HG02678 (cell line): ENCODE results near the gene POLA2.
"Not testable (repeated sequence)": the region's sequence is repeated elsewhere in the genome, so short reads cannot be mapped to it uniquely, and the experiment has no call there.

Source experiments
- ATAC-seq: cut with Tn5 transposase; IDR thresholded peaks from one replicate; pipeline ENCODE4 v1.9.1; 2021; ENCODE audit warnings: mild to moderate bottlenecking, moderate library complexity; ENCODE audit not compliant: unreplicated experiment

Gene POLA2, protein sequence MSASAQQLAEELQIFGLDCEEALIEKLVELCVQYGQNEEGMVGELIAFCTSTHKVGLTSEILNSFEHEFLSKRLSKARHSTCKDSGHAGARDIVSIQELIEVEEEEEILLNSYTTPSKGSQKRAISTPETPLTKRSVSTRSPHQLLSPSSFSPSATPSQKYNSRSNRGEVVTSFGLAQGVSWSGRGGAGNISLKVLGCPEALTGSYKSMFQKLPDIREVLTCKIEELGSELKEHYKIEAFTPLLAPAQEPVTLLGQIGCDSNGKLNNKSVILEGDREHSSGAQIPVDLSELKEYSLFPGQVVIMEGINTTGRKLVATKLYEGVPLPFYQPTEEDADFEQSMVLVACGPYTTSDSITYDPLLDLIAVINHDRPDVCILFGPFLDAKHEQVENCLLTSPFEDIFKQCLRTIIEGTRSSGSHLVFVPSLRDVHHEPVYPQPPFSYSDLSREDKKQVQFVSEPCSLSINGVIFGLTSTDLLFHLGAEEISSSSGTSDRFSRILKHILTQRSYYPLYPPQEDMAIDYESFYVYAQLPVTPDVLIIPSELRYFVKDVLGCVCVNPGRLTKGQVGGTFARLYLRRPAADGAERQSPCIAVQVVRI

DNA sequence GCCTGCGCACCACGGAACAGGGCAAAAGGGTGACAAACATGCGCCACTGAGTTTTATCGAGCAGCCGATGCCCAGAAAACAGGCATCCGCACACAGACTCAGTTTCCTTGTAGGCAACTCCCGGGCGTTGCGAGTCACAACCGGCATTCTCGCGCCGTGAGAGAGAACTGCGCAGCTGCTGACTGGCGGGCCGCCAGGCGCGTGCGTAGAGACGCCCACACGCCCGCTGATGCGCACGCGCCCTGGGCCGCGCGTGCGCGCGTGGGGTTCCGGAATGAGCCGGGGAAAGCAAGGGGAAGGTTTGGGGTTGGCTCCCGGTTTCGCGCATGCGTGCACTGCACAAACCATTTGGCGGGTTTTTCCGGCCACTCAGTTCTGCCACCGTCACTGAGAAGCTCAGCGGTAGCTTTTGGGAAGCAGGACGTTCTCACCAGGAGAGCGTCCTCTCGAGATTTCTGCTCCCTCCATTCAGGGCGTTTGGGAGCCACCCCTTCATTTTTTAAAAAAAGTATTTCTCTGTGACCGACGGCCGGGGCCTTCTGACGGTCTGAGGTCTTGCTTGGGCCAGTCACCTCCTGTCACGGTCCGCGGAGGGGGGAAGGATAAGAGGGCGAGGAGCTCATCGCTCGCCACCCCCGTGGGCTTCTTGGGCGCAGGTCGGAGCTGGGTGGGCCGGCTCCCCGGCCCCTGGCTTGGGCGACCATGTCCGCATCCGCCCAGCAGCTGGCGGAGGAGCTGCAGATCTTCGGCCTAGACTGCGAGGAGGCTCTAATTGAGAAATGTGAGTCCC is at the start of gene POLA2:
TSS of gene POLA2 (plus strand) at position 372 of the 790 bp plus-strand sequence. CDS start at position 703, 331 bp downstream.
- peak; percentile 82 for ATAC-seq

DNA sequence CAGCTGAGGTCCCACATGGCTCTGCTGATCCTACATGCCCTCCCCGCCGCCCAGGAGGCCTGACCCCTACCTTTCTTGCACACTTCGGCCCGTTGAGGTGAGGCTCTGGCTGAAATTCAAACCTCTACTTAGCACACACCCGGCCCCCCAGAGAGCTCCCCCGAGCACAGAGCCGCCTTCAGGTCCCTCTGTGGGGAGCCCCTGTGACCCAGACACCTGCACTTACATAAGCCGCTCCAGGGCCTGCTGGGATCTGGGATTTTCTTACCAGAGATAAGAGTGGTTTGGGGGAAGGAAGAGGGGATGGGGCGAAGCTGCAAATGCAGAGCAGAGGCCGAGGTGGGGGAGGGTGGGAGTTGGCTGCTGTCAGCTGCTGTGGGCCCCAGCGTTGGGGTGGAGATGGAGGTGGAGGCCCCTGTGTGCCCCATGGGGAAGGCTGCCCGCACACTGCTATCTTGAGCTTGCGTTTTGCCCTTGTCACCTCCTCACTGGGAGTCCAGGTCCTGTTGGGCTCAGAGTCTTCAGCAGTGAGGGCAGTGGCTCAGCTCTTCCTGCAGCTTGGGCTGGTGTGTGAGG is 49.4 kb upstream of the POLA2 start:
- ATAC-seq, result no peak

DNA sequence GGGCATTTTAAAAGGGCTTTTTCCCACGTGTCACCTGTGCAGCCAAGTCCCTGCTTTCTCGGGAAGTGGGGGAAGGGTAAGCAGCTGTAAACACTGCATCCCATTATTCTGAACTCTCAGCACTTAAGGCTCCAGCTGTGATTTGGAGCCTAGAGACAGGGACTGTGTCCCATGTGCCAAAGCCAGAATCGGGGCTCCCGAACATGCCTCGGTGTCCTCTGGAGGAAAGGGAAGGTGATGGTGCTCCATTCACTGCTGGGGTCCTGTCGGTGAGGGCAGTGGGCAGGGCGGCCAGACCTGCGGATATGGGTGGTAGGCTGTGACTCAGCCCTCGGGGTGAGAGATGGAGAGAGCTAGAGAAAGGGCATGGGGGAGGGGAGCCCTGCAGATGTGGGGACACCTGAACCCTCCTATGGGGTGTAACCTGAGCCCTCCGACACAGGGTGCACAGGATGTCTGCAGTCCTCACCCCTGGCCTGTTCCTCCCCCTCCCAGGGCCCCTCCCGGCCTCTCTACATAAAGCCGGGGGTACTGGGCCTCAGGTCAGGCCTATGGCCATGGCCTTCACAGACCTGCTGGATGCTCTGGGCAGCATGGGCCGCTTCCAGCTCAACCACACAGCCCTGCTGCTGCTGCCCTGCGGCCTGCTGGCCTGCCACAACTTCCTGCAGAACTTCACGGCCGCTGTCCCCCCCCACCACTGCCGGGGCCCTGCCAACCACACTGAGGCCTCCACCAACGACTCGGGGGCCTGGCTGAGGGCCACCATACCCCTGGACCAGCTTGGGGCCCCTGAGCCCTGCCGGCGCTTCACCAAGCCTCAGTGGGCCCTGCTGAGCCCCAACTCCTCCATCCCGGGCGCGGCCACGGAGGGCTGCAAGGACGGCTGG is 48.2 kb upstream of the POLA2 start:
- ATAC-seq, result no peak

DNA sequence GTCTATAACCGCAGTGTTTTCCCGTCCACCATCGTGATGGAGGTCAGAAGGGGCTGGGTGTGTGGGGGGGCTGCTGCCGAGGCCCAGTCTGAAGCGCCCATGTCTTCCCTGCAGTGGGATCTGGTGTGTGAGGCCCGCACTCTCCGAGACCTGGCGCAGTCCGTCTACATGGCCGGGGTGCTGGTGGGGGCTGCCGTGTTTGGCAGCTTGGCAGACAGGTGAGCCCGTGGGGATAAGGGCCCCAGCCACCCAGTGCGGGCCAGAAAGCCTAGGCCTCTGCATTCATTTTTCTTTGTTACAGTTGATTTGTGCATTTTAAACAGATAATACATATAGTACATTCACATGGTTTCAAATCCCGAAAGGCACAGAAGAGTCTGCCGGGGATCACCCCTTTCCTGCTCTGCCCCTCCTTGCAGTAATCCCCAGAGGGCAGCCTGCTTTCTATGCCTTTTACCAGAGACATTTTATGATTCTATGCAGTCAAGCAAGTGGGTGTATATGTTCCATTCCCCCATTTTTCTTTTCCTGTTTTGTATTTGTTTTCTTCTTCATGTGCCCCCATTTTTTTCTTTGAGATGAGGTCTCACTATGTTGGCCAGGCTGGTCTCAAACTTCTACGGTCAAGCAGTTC is 47.4 kb upstream of the POLA2 start:
- no peak for ATAC-seq

DNA sequence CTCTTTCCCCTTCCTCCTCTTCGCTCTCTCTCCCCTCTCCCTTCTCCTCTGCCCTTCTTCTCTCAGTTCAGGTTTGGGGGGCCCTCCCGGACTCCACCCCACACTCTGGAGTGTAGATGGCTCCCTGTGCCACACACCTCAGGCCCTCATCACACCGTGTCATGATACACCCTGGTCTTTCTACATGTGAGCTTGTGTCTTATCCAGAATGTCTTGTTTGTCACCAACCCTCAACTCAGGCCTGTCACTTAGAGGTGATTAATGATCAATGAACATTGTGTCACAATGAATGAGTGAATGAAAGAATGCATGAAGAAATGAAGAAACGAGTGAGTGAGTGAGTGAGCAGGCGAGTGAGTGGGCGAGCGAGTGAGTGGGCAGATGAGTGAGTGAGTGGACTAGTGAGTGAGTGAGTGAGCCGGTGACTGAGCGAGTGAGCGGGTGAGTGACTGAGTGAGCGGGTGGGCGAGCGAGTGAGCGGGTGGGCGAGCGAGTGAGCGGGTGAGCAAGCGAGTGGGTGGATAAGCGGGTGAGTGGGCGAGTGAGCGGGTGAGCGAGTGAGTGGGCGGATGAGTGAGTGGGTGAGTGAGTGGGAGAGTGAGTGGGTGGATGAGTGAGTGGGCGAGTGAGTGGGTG is 46.2 kb upstream of the POLA2 start:
- ATAC-seq, result no peak

DNA sequence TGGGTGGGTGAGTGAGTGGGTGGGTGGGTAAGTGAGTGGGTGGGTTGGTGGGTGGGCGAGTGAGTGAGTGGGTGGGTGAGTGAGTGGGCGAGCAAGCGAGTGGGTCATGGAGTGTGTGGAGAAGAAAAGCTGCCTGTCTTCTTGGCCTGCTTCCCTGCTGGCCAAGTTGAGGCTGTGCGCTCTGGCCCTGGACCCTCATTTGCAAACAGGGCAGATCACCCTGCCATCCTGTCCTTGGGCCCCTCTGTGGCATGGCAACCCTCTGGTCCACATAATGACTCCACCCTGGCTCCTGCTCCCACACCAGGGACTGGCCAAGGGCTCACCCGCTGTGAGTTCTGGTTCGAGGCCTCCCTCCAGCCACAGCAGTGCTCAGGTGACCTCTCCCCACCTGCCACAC is 44.9 kb upstream of the POLA2 start:
- ATAC-seq, result no peak

DNA sequence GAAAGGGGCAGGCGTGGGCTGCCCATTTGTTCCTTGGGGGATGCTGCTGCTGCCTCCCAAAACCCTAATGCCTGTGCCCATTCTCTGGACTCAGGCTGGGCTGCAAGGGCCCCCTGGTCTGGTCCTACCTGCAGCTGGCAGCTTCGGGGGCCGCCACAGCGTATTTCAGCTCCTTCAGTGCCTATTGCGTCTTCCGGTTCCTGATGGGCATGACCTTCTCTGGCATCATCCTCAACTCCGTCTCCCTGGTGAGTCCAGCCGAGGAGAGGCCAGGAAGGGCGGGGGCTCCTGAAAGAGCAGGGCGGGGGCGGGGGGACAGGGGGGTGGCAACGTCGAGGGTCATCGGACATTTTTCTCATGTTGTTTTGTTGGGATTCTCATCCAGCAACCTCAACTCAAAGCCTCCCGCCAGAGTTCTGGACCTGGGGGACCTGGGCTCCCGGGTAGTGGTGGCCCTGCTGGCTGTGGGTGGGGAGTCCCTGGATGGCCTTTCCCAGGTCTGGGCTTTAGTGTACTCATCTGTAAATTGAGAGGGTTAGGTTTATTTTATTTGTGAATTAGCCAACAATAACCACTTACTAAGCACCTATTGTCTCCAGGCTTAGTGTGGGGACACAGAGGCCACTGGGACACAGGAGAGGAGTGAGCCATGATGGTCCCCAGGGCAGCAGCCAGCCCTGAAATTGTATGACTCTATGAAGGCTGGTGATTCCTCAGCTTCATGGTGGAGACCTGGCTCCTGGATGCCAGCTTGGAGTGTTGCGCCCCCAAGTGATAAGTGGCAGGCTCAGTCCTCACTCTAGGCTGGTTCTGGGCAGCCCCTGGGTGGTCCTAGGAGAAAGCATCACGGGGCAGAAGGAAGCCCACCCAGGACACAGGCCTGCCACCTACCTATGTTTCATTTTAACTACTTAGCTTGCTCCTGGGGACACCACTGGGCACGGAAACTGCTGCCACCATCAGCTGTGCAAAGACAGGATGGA is 44.0 kb upstream of the POLA2 start:
- no peak for ATAC-seq

DNA sequence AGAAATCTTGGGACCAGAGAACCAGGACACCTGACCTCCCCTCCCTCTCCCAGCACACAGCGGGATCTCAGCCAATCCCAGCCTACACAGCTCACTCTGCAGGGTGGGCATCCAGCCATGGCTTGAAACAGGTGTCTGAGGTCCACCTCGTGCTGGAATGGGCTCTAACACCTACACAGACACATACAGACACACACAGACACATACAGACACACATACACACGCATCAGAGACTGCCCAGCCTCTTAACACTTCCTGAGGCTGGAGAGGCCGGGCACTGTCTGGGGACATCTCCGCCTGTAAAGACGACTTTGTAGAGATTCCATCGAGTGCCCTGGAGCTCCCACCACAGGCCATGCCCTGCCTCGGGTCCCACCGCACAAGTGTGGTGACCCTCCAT is 43.3 kb upstream of the POLA2 start:
- ATAC-seq, result no peak

DNA sequence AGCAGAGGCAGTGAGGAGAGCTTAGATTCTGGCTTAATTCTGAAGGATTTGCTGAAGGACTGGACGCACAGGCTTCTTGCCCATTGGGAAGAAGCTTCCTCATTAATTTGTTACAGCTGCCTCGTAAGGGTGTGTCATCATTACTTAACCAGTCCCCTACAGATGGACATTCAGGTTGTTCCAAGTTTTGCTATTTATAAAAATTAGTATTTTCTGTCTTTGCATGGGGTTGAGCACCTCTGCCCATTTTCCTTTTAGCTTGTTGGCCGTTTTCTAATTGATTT is 41.9 kb upstream of the POLA2 start:
- no peak for ATAC-seq

DNA sequence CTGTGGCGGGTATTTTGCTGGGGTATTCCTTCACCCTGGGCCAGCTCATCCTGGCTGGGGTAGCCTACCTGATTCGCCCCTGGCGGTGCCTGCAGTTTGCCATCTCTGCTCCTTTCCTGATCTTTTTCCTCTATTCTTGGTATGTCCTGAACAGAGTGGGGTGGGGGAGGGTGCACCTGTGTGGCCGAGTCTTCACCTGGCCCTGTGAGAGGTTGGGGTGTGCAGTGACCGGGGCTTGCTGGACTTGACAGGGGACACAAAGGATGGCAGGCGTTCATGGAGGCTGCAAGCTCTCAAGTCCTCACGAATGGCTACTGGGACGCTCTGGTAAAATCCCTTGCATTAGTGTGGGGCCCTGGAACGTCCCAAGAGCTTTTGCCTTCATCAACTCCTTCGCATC is 40.7 kb upstream of the POLA2 start:
- no peak for ATAC-seq

DNA sequence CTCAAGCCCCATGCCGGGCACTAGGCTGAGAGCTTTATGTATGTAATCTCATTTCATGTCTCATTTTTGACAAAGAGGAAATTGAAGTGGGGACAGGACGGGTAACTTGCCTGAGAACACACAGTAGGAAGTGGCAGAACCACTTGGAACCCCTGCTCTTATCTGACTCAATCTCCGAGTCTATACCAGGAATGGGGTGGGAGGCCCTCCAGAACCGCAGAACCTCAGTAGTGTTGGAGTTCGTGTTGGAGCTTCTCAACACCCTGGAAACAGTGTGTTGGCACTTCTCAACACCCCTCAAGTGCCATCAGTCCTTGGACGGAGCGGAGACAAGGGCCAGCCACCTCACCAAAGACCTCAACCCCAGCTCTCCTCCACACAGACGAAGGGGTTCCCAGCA is 38.8 kb upstream of the POLA2 start:
- ATAC-seq, result no peak

DNA sequence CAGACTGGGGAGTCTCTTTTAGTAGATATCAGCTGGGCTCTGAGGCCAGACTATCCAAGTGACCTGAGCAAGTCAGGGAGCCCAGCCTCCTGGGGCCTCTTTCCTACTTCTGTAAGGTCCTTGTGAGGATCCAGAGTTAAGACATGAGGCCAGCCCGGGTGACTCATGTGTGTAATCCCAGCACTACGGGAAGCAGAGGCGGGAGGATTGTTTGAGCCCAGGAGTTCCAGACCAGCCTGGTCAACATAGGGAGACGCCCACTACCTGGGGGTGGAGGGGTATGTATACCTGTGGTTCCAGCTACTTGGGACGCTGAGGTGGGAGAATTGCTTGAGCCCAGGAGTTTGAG is 36.9 kb upstream of the POLA2 start:
- no peak for ATAC-seq

DNA sequence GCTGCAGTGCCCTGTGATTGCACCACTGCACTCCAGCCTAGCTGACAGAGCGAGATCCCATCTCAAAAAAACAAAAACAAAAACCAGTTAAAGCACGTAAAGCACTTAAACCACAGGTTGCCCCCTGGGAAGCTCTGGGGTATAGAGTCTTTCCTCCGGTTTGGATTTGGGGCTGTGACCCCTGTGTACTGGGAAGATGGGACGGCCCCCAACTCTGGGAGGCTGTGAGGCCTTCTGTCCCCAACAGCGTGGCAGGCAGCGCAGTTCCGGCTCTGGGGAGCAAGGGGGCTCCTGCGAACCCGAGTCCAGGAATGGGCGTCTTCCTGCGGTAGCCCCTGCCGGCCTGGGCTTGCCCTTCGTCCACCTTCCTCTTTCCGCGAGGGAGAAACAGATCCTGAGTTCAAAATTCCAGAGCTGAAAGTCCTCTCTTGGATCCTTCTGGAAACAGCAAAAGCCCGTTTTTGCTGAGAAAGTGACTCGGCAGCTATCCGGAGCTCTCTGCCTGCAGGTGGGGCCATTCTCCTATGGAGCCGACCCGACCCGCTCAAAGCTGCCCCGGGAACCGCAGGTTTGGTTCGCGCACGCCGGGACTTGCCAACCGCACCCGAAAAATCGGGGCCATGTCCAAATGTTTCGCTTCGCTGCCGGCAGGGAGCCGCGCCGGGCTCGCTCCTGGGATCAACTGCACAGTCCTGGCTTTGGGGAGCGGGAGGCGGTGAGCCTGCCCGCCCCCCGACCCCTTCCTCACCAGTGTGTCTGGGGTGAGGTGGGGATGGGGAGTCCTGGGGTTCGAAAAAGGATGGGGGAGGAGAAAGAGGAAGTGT is 36.3 kb upstream of the POLA2 start:
- ATAC-seq, result no peak

DNA sequence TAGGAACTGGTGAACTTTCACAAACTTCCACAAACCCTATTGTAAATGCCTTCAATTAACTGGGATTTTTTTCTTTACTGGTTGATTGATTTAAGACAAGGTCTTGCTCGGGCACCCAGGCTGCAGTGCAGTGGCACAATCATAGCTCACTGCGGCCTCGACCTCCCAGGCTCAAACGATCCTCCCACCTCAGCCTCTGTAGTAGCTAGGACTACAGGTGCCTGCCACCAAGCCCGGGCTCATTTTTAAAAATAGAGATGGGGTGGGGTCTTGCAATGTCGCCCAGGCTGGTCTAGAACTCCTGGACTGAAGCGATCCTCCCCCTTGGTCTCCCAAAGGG is 35.7 kb upstream of the POLA2 start:
- no peak for ATAC-seq

DNA sequence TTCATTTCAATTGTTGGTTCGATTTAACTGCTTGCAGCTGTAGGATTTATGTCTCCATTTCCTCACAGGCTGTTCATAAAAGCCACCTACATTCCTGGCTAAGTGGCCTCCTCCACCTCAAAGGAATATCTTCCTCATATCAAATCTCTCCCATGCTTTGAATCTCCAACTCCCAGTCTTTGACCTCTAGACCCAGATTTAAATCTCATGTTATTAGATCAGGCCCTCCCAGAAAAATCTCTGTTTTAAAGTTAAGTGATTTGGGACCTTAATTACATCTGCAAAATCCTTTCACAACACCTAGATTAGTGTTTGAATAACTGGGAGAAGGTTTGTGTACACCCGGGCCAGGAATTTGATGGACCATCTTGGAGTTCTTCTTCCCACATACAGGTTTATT is 33.9 kb upstream of the POLA2 start:
- no peak for ATAC-seq

DNA sequence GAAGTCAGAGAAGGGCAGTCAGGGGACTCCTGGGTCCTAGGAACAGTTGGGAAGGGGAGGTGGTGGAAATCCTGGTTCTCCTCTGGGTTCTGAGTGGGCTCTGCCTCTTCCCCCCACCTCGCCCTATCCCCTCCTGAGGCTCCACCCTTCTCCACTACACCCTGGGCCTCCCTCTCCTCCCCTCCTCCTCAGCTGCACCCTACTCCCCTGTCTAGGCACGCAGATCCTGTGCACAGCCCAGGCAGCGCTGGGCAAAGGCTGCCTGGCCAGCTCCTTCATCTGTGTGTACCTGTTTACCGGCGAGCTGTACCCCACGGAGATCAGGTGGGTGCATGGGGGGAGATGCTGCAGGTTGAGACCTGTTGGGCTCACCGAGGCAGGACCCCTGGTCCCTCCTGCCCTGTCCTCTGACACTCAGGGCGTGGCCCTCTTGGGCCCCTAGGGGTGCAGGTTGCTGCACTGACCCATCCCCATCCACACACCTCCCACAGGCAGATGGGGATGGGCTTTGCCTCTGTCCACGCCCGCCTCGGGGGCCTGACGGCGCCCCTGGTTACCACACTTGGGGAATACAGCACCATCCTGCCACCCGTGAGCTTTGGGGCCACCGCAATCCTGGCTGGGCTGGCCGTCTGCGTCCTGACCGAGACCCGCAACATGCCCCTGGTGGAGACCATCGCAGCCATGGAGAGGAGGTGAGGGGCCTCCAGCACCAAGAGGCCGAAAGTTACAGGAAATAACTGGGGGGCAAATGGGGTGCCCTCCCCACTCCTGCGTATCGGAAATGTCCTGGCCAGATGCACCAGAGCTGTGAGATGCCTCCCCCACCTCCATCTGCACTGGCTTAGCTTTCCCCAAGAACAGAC is 25.3 kb upstream of the POLA2 start:
- ATAC-seq, result no peak

DNA sequence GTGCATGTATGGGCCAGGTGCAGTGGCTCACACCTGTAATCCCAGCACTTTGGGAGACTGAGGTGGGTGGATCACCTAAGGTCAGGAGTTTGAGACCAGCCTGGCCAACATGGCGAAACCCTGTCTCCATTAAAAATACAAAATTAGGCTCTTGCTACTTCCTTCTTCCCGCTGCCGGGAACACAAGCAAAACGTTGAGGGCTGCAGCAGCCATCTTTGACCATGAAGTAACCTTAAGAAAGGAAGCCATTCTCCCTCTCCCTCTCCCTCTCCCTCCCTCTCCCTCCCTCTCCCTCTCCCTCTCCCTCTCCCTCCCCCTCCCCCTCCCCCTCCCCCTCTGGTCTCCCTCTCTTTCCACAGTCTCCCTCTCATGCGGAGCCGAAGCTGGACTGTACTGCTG is 23.5 kb upstream of the POLA2 start:
- ATAC-seq, result not testable (repeated sequence)
